ENCODE results near the gene ISCA1. TPM values are rescaled to one million over a fixed set of nuclear protein-coding genes. Genes with fewer than 3 reads are reported as not detected.
A peak's percentile ranks its signal among the peaks of the same experiment; 100 is the strongest.

Gene ISCA1
- total and polyA plus RNA-seq, 10 of the 15 experiments (the other 5 are each of a cell fraction or from before 2014, with no cell fraction given) = 8.9 to 36.0 (median 24.2) TPM

- Histone ChIP-seq H3K79me2 (ENCODE audit: control insufficient read depth, insufficient read depth, low read length) (peaks cover 23% of the 10 kb centered on the region), H3K9ac (ENCODE audit: control insufficient read depth, insufficient read depth, low read length) (no peak overlapping the region), H3K27ac (ENCODE audit: control insufficient read depth, insufficient read depth) (no peak overlapping the region), H3K4me1 (ENCODE audit: control insufficient read depth, insufficient read depth, low read length) (peaks cover 5% of the 10 kb centered on the region; the same call in 1 of the 2 replicates), H3K4me3 (peak overlapping the region; percentile 83), H3K9me3 (replicated peaks; ENCODE audit: control insufficient read depth, insufficient read depth, low read length) (no peaks in the 10 kb centered on the region), H3K36me3 (ENCODE audit: control insufficient read depth in 2 of 2, insufficient read depth in 2 of 2, low read length in 1 of 2) (no peaks in the 10 kb centered on the region), H3K4me2 (ENCODE audit: control insufficient read depth, insufficient read depth) (peak overlapping the region; percentile 83; the same call in 1 of the 2 replicates), H3K27me3 (replicated peaks in 1 of 2; ENCODE audit: control insufficient read depth in 2 of 2, insufficient read depth in 2 of 2, low read length in 1 of 2) (no peaks in the 10 kb centered on the region), H2AFZ (ENCODE audit: control insufficient read depth, low read depth, low read length) (no peak overlapping the region), H4K20me1 (ENCODE audit: control insufficient read depth, insufficient read depth) (no peaks in the 10 kb centered on the region)
- TF ChIP-seq PRDM15 (CRISPR knock-in tag; IDR thresholded peaks at IDR 0.05) = no peak
- no peak for TF ChIP-seq POU2F2 (IDR thresholded peaks at IDR 0.05; ENCODE audit: borderline replicate concordance, low read depth, low read length)
- no peak for TF ChIP-seq HDGF (IDR thresholded peaks at IDR 0.05)
- CTCF ChIA-PET = no interaction called here
- WGBS (ENCODE audit: insufficient coverage, insufficient replicate concordance, low lambda C conversion rate, missing lambda C conversion rate) = 99% methylated on average over 7 of the region's 7 CpGs
- in situ Hi-C loops (cut with MboI) (loop anchor here (25.0 kb wide), 1 partner anchor 468 kb away; no protein-coding TSS in a partner anchor), intact Hi-C loops (cut with micrococcal nuclease; ENCODE audit: unreplicated experiment) (no loop called here)
- SMC1A ChIA-PET (ENCODE audit: uncharacterized antibody, unreplicated experiment) = interaction anchor here (0.9 to 1.1 kb wide), 2 partner anchors 14 to 32 kb away, joined by 3 to 4 read pairs; no protein-coding TSS in a partner anchor
- FAIRE-seq (no peak), ATAC-seq (no peak), DNase-seq (ENCODE audit: low read depth, low spot score) (no peak)
- no TSS peak for BruUV-seq (replicated peaks)
- POLR2A ChIA-PET = interaction anchor here (0.6 kb wide), 2 partner anchors 28 to 43 kb away, joined by 4 to 8 read pairs; no protein-coding TSS in a partner anchor
- RAD21 ChIA-PET (ENCODE audit: unreplicated experiment) = no interaction called here
Measured at GRCh38 chr9:86280580-86280979, 1.8 kb downstream of the ISCA1 start.

Data from GM12878 (cell line).